Activated effector memory CD4-positive, alpha-beta T cell treated with Interleukin-2 at 50 U/mL for 16 hours (primary cell): ENCODE measurements around the gene NAP1L1.

Experiments used
- DNase-seq: peaks from one replicate; pipeline ENCODE4 v3.0.0-alpha.2; 2020

The NAP1L1 gene

GRCh38 chr12:76083246-76083903 lies 1.1 kb downstream of the NAP1L1 start:
- no peak for DNase-seq

- no peak for DNase-seq
These were observed 2.6 kb downstream of the NAP1L1 start for GRCh38 chr12:76081909-76082308.

- DNase-seq = no peak
These were observed 3.6 kb downstream of the NAP1L1 start for GRCh38 chr12:76080729-76081415.

GRCh38 chr12:76080017-76080728 lies 4.3 kb downstream of the NAP1L1 start:
- no peak for DNase-seq

- no peak for DNase-seq
These were observed 5.7 kb downstream of the NAP1L1 start for GRCh38 chr12:76078748-76079147.

GRCh38 chr12:76075448-76075847 lies 9.0 kb downstream of the NAP1L1 start:
- DNase-seq = no peak

- no peak for DNase-seq
These were observed 9.7 kb downstream of the NAP1L1 start for GRCh38 chr12:76074701-76075336.

- DNase-seq = no peak
These were observed 10.9 kb downstream of the NAP1L1 start for GRCh38 chr12:76073561-76073960.

- no peak for DNase-seq
These were observed 11.9 kb downstream of the NAP1L1 start for GRCh38 chr12:76072568-76072967.

GRCh38 chr12:76069339-76069738 lies 15.1 kb downstream of the NAP1L1 start:
- DNase-seq = no peak

- no peak for DNase-seq
These were observed 18.6 kb downstream of the NAP1L1 start for GRCh38 chr12:76065917-76066316.

- no peak for DNase-seq
These were observed 19.6 kb downstream of the NAP1L1 start for GRCh38 chr12:76064904-76065303.

GRCh38 chr12:76060111-76060510 lies 24.4 kb downstream of the NAP1L1 start:
- DNase-seq = no peak

- DNase-seq = no peak
These were observed 27.2 kb downstream of the NAP1L1 start for GRCh38 chr12:76057326-76057725.

- no peak for DNase-seq
These were observed 29.1 kb downstream of the NAP1L1 start for GRCh38 chr12:76055393-76055792.

- no peak for DNase-seq
These were observed 34.8 kb downstream of the NAP1L1 start for GRCh38 chr12:76049575-76050251.

- DNase-seq = no peak
These were observed 36.7 kb downstream of the NAP1L1 start for GRCh38 chr12:76047742-76048141.

GRCh38 chr12:76047060-76047459 lies 37.4 kb downstream of the NAP1L1 start:
- no peak for DNase-seq

- no peak for DNase-seq
These were observed 41.1 kb downstream of the NAP1L1 start for GRCh38 chr12:76043377-76043776.

- no peak for DNase-seq
These were observed 42.3 kb downstream of the NAP1L1 start for GRCh38 chr12:76042147-76042546.

- no peak for DNase-seq
These were observed 43.1 kb downstream of the NAP1L1 start for GRCh38 chr12:76041406-76041805.

- DNase-seq = no peak
These were observed 44.0 kb downstream of the NAP1L1 start for GRCh38 chr12:76040461-76040860.

GRCh38 chr12:76038176-76038575 lies 46.3 kb downstream of the NAP1L1 start:
- DNase-seq = no peak
